Upper lobe of right lung (tissue), 1 donor: ENCODE measurements around the gene UBE2Q1. TPM values are rescaled to one million over a fixed set of nuclear protein-coding genes. Genes with fewer than 3 reads are reported as not detected.

Experiments
- ATAC-seq: fragments of 200-7000 bp; cut with Tn5 transposase; one replicate; pipeline ENCODE4 v1.9.1; 2020; ENCODE audit warnings: mild to moderate bottlenecking, moderate library complexity
- DNase-seq: peaks from one replicate; pipeline ENCODE4 v3.0.0-alpha.2; 2020
- H3K27ac ChIP-seq: fragments of 200-600 bp; one replicate; pipeline ENCODE4 v1.8.0; 2022
- H3K27me3 ChIP-seq: fragments of 200-600 bp; one replicate; pipeline ENCODE4 v1.8.0; 2022; ENCODE audit warnings: mild to moderate bottlenecking
- H3K36me3 ChIP-seq: fragments of 200-600 bp; one replicate; pipeline ENCODE4 v1.8.0; 2022
- H3K4me1 ChIP-seq: fragments of 200-600 bp; one replicate; pipeline ENCODE4 v1.8.0; 2022
- H3K4me3 ChIP-seq: fragments of 200-600 bp; one replicate; pipeline ENCODE4 v1.8.0; 2022; ENCODE audit warnings: mild to moderate bottlenecking
- H3K9me3 ChIP-seq: fragments of 200-600 bp; one replicate; pipeline ENCODE4 v1.8.0; 2022
- CTCF ChIP-seq: fragments of 200-600 bp; IDR thresholded peaks from one replicate; pipeline ENCODE4 v1.8.0; 2022; ENCODE audit warnings: antibody characterized with exemption
- intact Hi-C: fragments of 100-400 bp; cut with DNase I; formaldehyde crosslinking; loops from one replicate; pipeline ENCODE4 v1.11.0; 2022
- total RNA-seq: library from RNA; stranded (reverse); fragmentation: NEBNext Ultra II Directional; extraction: Animal tissue kit (Norgen Biotek cat#: 25700); gene quantifications from one replicate; pipeline ENCODE4 v1.2.1, GENCODE V29; 2021
- donor health status: DM: no; HTN: yes; CAD: no; lungs with severe emphysema.

The UBE2Q1 gene
- total RNA-seq, 1 donor from 2014 or later: 93.5 TPM

GRCh38 chr1:154590756-154591155 lies 32.3 kb upstream of the UBE2Q1 start:
- no peak for TF ChIP-seq CTCF
- intact Hi-C loops: no loop called here
- no peak overlapping the region for H3K4me3 ChIP-seq
- no peak for ATAC-seq
- no peaks in the 10 kb centered on the region for H3K4me1 ChIP-seq
- no peaks in the 10 kb centered on the region for H3K27me3 ChIP-seq
- H3K9me3 ChIP-seq: no peaks in the 10 kb centered on the region
- H3K36me3 ChIP-seq: peaks cover 100% of the 10 kb centered on the region
- no peak for DNase-seq
- H3K27ac ChIP-seq: no peak overlapping the region

GRCh38 chr1:154589780-154590179 lies 31.3 kb upstream of the UBE2Q1 start:
- no peak overlapping the region for H3K27ac ChIP-seq
- H3K4me1 ChIP-seq: no peaks in the 10 kb centered on the region
- no peak overlapping the region for H3K4me3 ChIP-seq
- no peaks in the 10 kb centered on the region for H3K9me3 ChIP-seq
- peaks cover 100% of the 10 kb centered on the region for H3K36me3 ChIP-seq
- DNase-seq (no peak), ATAC-seq (no peak)
- H3K27me3 ChIP-seq: no peaks in the 10 kb centered on the region
- intact Hi-C loops: no loop called here
- TF ChIP-seq CTCF: no peak

GRCh38 chr1:154586641-154587040 lies 28.2 kb upstream of the UBE2Q1 start:
- ATAC-seq: no peak
- Histone ChIP-seq H3K4me1 (peaks cover 5% of the 10 kb centered on the region), H3K27ac (no peak overlapping the region), H3K9me3 (no peaks in the 10 kb centered on the region), H3K27me3 (no peaks in the 10 kb centered on the region), H3K36me3 (peaks cover 100% of the 10 kb centered on the region), H3K4me3 (no peak overlapping the region)
- no peak for TF ChIP-seq CTCF
- DNase-seq: no peak
- intact Hi-C loops: no loop called here

- peaks cover 5% of the 10 kb centered on the region for H3K4me1 ChIP-seq
- no peaks in the 10 kb centered on the region for H3K9me3 ChIP-seq
- no peaks in the 10 kb centered on the region for H3K27me3 ChIP-seq
- no peak for TF ChIP-seq CTCF
- ATAC-seq (no peak), DNase-seq (no peak)
- H3K4me3 ChIP-seq: no peak overlapping the region
- H3K27ac ChIP-seq: no peak overlapping the region
- intact Hi-C loops: no loop called here
- H3K36me3 ChIP-seq: peaks cover 100% of the 10 kb centered on the region
These were observed 27.8 kb upstream of the UBE2Q1 start for GRCh38 chr1:154586231-154586630.

- DNase-seq (no peak), ATAC-seq (no peak)
- Histone ChIP-seq H3K9me3 (no peaks in the 10 kb centered on the region), H3K27me3 (no peaks in the 10 kb centered on the region), H3K4me1 (peaks cover 5% of the 10 kb centered on the region), H3K27ac (no peak overlapping the region), H3K4me3 (no peak overlapping the region), H3K36me3 (peaks cover 100% of the 10 kb centered on the region)
- intact Hi-C loops: no loop called here
- no peak for TF ChIP-seq CTCF
These were observed 26.0 kb upstream of the UBE2Q1 start for GRCh38 chr1:154584267-154584994.

GRCh38 chr1:154583773-154584172 lies 25.3 kb upstream of the UBE2Q1 start:
- DNase-seq (no peak), ATAC-seq (no peak)
- TF ChIP-seq CTCF: no peak
- no peaks in the 10 kb centered on the region for H3K9me3 ChIP-seq
- peaks cover 5% of the 10 kb centered on the region for H3K4me1 ChIP-seq
- H3K27ac ChIP-seq: no peak overlapping the region
- peaks cover 100% of the 10 kb centered on the region for H3K36me3 ChIP-seq
- H3K27me3 ChIP-seq: no peaks in the 10 kb centered on the region
- intact Hi-C loops: no loop called here
- H3K4me3 ChIP-seq: no peak overlapping the region
